ENCODE measurements around the gene BOK. TPM values are rescaled to one million over a fixed set of nuclear protein-coding genes. Genes with fewer than 3 reads are reported as not detected.

Gene BOK
- total and polyA plus RNA-seq, 9 of the 15 experiments (the other 6 are each of a cell fraction or from before 2014, with no cell fraction given): 0.03 to 3.3 (median 2.0) TPM; not detected in 1

GRCh38 chr2:241608881-241609280 lies 50.3 kb downstream of the BOK start:
- ChIA-PET CTCF (ENCODE audit: low intra/inter-chr PET ratio) (no interaction called here), POLR2A (no interaction called here)
- Histone ChIP-seq H3K36me3 (ENCODE audit: control insufficient read depth, insufficient read depth, low read length) (peaks cover 47% of the 10 kb centered on the region; the same call in 2 of the 3 replicates), H3K27ac (ENCODE audit: extremely low read depth, low read depth, low read length) (no peak overlapping the region), H3K9ac (ENCODE audit: insufficient read depth in 1 of 2, low read depth in 2 of 2, low read length in 2 of 2) (peak overlapping the region in 1 of 2 experiments; percentile 54; a peak in 1 of 4 replicates), H3K9me1 (ENCODE audit: control insufficient read depth, insufficient read depth, low read length) (no peaks in the 10 kb centered on the region), H3K4me3 (no peak overlapping the region), H3K4me1 (replicated peaks in 1 of 2; ENCODE audit: control insufficient read depth in 2 of 2, insufficient read depth in 2 of 2, low read length in 2 of 2) (peaks cover 0 to 23% of the 10 kb centered on the region in 2 experiments; a peak in 3 of 5 replicates), H3K79me2 (ENCODE audit: control insufficient read depth, insufficient read depth, low read length) (peaks cover 36% of the 10 kb centered on the region), H4K20me1 (replicated peaks; ENCODE audit: control insufficient read depth, insufficient read depth, low read length) (no peaks in the 10 kb centered on the region), H2AFZ (ENCODE audit: low read depth, low read length) (no peak overlapping the region), H3K4me2 (ENCODE audit: insufficient read depth, low read length) (no peak overlapping the region), H3K9me3 (replicated peaks; ENCODE audit: control insufficient read depth, insufficient read depth, low read depth, low read length) (no peaks in the 10 kb centered on the region), H3K27me3 (ENCODE audit: control insufficient read depth in 2 of 2, insufficient read depth in 2 of 2, low read length in 2 of 2) (no peaks in the 10 kb centered on the region)
- DNase-seq (ENCODE audit: extremely low read depth in 1 of 4, low spot score in 3 of 4) (no peak), FAIRE-seq (no peak), ATAC-seq (no peak)
- no TSS peak for BruUV-seq (replicated peaks)
- WGBS (ENCODE audit: insufficient coverage, low coverage, missing lambda C conversion rate): 87% methylated on average over 7 of the region's 10 CpGs
- in situ Hi-C loops (cut with MboI) (no loop called here), intact Hi-C loops (cut with micrococcal nuclease) (no loop called here)
- TF ChIP-seq ZNF133 (CRISPR knock-in tag; IDR thresholded peaks at IDR 0.05): no peak
- no peak for TF ChIP-seq CBFA2T2 (conservative IDR thresholded peaks at IDR 0.05)
- TF ChIP-seq PHF21A (IDR thresholded peaks at IDR 0.05; ENCODE audit: borderline replicate concordance, low read depth): no peak
- TF ChIP-seq ZFX (CRISPR knock-in tag; IDR thresholded peaks at IDR 0.05): no peak
- no peak for TF ChIP-seq GATAD2A (IDR thresholded peaks at IDR 0.05)
- no peak for TF ChIP-seq KLF16 (IDR thresholded peaks at IDR 0.05)
- TF ChIP-seq KDM2B (CRISPR knock-in tag; IDR thresholded peaks at IDR 0.05): no peak
- no peak for TF ChIP-seq NCOR1 (IDR thresholded peaks at IDR 0.05)
- no peak for TF ChIP-seq HCFC1 (IDR thresholded peaks at IDR 0.05; ENCODE audit: low read depth, low read length)
- no peak for TF ChIP-seq TARDBP (IDR thresholded peaks at IDR 0.05)
- no peak for TF ChIP-seq U2AF1 (optimal IDR thresholded peaks at IDR 0.05; ENCODE audit: low read depth, low read length)
- TF ChIP-seq YBX1 (IDR thresholded peaks at IDR 0.05): no peak
- no peak for TF ChIP-seq PHF20 (IDR thresholded peaks at IDR 0.05; ENCODE audit: partially characterized antibody)
- no peak for TF ChIP-seq RBM25 (IDR thresholded peaks at IDR 0.05; ENCODE audit: low read depth, low read length, severe bottlenecking)
- no peak for TF ChIP-seq CREB3L1 (IDR thresholded peaks at IDR 0.05; ENCODE audit: borderline replicate concordance, low read depth)

All from K562 (cell line).